ENCODE results near the gene TGM6.
"Not testable (repeated sequence)": the region's sequence is repeated elsewhere in the genome, so short reads cannot be mapped to it uniquely, and the experiment has no call there.

TGM6 gene

DNA sequence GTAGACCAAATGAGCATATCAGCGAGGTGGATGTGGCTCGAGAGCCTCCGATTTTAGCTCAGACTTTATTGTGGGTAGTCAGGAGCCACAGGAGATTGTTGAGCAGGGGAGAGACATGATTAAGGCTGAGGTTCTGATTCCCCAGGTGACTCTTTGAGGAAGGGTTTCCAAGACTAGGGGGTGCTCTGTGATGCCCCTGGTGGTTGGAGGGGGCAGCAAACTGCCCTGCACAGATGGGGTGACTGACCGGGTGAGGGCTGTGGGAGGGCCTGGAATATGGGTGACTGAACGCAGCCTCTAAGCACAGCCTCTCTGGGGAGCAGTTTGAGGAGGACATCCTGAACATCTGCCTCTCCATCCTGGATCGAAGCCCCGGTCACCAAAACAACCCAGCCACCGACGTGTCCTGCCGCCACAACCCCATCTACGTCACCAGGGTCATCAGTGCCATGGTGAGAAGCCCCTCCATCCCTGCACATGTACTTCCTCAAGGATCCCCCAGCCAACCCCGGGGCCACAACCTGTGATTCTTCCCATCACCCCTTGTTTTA, 17.0 kb downstream of the TGM6 start:
- DNase-seq (ENCODE audit: low read depth in 3 of 3, low spot score in 1 of 3) = no peak

DNA sequence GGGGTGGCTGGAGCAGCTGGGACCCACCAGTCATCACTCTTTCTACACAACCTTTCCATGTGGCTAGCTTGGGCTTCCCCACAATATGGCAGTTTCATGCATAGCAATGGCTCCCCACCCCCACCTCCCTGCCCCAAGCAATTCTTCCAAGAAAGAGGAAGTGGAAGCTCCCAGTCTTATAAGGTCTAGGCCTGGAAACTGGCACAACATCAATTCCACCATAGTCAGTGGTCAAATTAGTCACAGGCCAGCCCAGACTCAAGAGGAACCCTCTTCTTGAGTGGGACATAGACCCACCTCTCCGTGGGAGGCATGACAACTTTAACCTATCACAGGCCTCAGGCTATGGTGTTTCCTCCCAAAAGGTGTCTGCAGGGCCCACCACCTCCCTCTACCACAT, 17.7 kb downstream of the TGM6 start:
- DNase-seq (ENCODE audit: low read depth in 3 of 3, low spot score in 1 of 3) = no peak

GRCh38 chr20:2399390-2399789, 18.7 kb downstream of the TGM6 start:
- no peak for DNase-seq (ENCODE audit: low read depth in 3 of 3, low spot score in 1 of 3)

DNA sequence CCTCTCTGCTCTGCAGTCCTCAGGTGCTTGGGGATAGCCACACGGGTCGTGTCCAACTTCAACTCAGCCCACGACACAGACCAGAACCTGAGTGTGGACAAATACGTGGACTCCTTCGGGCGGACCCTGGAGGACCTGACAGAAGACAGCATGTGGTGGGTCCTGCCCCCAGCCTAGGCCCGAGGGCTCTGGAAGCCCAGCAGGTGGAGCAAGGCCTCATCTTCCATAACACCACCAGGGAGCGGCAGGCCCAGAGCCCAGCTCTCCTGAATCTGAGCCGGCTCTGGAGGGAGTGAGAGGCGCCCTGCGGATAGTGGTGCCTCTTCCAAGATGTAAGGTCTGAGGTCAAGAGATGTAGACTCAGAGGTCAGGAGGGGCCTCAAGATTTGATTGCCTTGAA, 19.6 kb downstream of the TGM6 start:
- DNase-seq (ENCODE audit: low read depth in 3 of 3, low spot score in 1 of 3) = no peak

DNA sequence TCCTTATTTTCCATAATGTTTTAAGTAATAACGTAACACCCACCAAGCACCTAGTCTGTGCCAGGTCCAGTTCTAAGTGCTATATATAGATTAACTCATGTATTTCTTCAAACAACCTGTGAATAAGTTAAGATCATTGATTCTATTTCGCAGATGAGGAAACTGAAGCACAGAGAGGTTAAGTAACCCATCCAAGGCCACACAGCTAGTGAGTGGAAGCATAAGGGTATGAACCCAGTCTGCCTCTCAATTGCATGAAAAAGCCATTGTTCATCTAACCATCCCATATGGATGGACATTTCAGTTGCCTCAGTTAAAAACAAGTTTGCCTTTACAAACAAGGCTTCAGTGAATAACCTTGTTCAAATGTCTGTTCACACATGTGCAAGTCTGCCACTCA, 20.8 kb downstream of the TGM6 start:
- DNase-seq (ENCODE audit: low read depth in 3 of 3, low spot score in 1 of 3) = no peak

DNA sequence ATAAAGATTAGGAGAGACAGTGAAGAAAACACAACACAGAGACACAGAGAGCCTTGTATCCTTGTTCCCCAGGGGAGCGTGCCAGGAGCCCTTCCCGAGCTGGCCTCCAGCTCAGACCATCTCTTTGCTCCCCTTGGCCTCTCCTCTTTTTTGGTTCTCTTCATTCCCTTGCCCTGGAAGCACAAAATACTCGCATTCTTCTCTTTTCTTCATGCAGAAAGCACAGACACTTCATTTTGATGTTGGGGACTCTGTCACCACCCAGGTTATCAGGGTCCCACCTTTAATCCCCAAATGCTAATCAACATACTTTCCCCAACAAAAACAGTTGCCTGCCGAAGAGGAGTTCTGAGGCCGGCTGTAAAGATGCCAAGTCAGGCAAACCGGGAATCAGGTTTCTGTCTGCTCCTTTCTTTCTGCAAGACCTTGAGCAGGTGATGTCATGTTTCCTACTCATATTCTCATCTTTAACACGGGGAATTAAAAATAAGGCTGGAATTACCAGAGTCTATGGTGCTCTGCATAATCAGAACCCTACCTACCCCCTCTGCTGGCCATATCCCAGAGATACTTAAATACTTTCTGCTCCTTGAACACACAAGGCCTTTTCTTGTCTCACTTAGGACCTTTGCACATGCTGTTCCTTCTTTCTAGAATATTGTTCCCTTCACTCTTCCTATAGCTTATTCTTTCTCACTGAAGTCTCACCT, 21.7 kb downstream of the TGM6 start:
- DNase-seq (ENCODE audit: low read depth in 3 of 3, low spot score in 1 of 3) = no peak

GRCh38 chr20:2403291-2404052, 22.8 kb downstream of the TGM6 start:
- DNase-seq (ENCODE audit: low read depth in 3 of 3, low spot score in 1 of 3) = no peak

GRCh38 chr20:2405693-2406065, 25.0 kb downstream of the TGM6 start:
- no peak for DNase-seq (ENCODE audit: low read depth in 3 of 3, low spot score in 1 of 3)

DNA sequence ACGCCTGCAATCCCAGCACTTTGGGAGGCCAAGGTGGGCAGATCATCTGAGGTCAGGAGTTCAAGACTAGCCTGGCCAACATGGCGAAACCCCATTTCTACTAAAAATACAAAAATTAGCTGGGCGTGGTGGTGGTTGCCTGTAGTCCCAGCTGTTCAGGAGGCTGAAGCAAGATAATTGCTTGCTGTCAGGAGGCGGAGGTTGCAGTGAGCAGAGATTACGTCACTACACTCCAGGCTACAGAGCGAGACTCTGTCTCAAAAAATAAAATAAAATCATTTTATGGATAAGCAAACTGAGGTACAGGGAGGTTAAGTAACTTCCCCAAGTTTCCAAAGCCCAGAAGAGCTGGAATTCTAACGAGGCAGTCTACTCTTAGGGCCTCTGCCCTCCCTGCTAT, 26.7 kb downstream of the TGM6 start:
- DNase-seq (ENCODE audit: low read depth in 3 of 3, low spot score in 1 of 3) = not testable (repeated sequence)

- no peak for DNase-seq (ENCODE audit: low read depth in 3 of 3, low spot score in 1 of 3)
Measured at GRCh38 chr20:2408111-2408510, 27.4 kb downstream of the TGM6 start.

GRCh38 chr20:2416541-2417212, 36.0 kb downstream of the TGM6 start:
- DNase-seq (ENCODE audit: low read depth in 3 of 3, low spot score in 1 of 3) = no peak

- DNase-seq (ENCODE audit: low read depth in 3 of 3, low spot score in 1 of 3) = no peak
Measured at GRCh38 chr20:2417213-2417541, 36.5 kb downstream of the TGM6 start.

DNA sequence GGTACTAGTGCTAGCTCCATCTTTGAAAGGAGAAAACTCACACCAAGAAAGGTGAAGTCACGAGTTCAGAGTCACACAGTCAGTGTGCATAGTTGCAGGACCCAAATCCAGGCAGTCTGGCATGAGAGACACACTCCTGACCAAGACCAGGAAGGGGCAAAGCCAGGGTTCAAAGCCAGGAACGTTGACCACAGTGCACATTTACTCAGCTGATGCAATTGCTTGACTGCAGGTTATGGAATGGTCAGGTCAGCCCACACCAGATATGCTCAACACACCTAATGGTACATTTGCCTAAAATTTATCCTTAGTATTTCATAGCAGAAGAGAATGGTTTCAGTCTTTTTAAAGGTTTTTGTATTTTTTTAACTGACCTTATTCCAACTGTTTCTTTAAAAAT, 37.7 kb downstream of the TGM6 start:
- no peak for DNase-seq (ENCODE audit: low read depth in 3 of 3, low spot score in 1 of 3)

DNA sequence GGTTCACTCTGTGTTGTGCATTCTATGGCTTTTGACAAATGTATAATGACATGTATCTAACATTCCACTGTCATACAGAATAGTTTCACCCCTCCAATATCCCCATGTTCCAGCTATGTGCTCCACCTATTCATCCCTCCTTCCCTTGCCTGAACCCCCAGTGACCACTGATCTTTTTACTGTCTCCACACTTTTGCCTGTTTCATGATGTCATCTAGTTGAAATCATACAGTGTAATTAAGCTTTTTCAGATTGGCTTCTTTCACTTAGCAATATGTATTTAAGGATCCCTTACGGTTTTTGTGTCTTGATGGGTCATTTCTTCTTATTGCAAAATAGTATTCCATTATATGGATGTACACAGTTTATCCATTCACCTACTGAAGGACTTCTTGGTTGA, 39.8 kb downstream of the TGM6 start:
- DNase-seq (ENCODE audit: low read depth in 3 of 3, low spot score in 1 of 3) = no peak

- DNase-seq (ENCODE audit: low read depth in 3 of 3, low spot score in 1 of 3) = no peak
Measured at GRCh38 chr20:2421247-2421646, 40.5 kb downstream of the TGM6 start.

DNA sequence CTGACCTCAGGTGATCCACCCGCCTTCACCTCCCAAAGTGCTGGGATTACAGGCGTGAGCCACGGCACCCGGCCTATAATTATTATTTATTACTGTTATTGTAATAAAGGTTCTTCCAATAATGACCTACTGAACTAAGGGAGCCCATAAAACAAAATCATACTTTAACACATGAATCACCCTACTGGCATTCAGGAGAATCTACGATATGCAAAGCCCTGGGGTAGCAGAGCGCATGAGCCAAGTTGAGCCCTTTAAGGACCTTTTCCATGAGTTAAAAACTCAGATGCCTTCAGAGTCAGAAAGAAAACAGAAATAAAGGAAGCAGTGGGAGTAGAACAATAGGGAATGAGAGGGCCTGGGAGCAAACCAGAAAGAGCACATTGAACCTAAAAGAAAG, 48.4 kb downstream of the TGM6 start:
- DNase-seq (ENCODE audit: low read depth in 3 of 3, low spot score in 1 of 3) = no peak

- no peak for DNase-seq (ENCODE audit: low read depth in 3 of 3, low spot score in 1 of 3)
Measured at GRCh38 chr20:2430538-2430937, 49.8 kb downstream of the TGM6 start.

DNA sequence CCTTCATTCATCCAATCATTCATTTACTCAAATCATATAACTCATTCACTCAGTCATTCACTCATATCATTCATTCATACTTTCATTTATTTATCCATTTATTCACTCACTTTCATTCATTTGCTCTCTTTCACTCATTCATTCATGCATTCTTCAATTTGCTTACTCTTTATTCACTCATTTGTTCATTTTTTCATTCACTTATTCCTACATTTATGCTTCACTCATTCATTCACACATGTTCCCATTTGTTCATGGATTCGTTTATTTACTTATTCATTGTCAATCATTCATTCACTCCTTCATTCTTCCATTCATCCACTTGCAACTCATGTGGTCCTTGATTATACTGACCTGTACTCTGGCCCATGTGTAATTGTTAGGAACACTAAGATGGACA, 50.5 kb downstream of the TGM6 start:
- DNase-seq (ENCODE audit: low read depth in 3 of 3, low spot score in 1 of 3) = no peak

GRCh38 chr20:2446845-2447244, 66.1 kb downstream of the TGM6 start:
- no peak for DNase-seq (ENCODE audit: low read depth in 3 of 3, low spot score in 1 of 3)

- DNase-seq (ENCODE audit: low read depth in 3 of 3, low spot score in 1 of 3) = no peak
Measured at GRCh38 chr20:2449386-2449785, 68.7 kb downstream of the TGM6 start.

GRCh38 chr20:2451422-2451821, 70.7 kb downstream of the TGM6 start:
- no peak for DNase-seq (ENCODE audit: low read depth in 3 of 3, low spot score in 1 of 3)
